GM12865 (cell line): ENCODE results near the gene MAP2K6.

Experiments used
- DNase-seq: peaks from one replicate; pipeline ENCODE4 v3.0.0; 2010; ENCODE audit warnings: low read depth
- H3K4me3 ChIP-seq: 2 replicates; pipeline ENCODE4 v1.5.1; 2011; ENCODE audit warnings: mild to moderate bottlenecking, low read depth, low read length, control low read depth
- TF ChIP-seq, protein P1 (sequence below): IDR thresholded peaks from 2 replicates; pipeline ENCODE4 v1.5.1; 2011; ENCODE audit warnings: low read length, control low read depth, low read depth, inconsistent platforms; ENCODE audit not compliant: insufficient read depth; ENCODE audit errors: missing control alignments

MAP2K6 gene

DNA sequence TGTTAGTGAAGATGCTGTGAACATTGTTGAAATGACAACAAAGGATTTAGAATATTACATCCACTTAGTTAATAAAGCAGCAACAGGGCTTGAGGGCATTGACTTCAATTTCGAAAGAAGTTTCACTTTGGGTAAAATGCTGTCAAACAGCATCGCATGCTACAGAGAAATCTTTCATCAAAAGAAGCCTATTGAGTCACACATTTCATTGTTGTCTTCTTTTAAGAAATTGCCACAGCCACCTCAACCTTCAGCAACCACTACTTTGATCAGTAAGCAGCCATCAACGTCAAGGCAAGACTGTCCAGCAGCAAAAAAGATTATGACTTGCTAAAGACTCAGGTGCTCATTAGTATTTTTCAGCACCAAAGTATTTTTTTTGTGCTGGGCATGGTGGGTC is 13.2 kb upstream of the MAP2K6 start:
- no peak for DNase-seq
- TF ChIP-seq, protein P1, sequence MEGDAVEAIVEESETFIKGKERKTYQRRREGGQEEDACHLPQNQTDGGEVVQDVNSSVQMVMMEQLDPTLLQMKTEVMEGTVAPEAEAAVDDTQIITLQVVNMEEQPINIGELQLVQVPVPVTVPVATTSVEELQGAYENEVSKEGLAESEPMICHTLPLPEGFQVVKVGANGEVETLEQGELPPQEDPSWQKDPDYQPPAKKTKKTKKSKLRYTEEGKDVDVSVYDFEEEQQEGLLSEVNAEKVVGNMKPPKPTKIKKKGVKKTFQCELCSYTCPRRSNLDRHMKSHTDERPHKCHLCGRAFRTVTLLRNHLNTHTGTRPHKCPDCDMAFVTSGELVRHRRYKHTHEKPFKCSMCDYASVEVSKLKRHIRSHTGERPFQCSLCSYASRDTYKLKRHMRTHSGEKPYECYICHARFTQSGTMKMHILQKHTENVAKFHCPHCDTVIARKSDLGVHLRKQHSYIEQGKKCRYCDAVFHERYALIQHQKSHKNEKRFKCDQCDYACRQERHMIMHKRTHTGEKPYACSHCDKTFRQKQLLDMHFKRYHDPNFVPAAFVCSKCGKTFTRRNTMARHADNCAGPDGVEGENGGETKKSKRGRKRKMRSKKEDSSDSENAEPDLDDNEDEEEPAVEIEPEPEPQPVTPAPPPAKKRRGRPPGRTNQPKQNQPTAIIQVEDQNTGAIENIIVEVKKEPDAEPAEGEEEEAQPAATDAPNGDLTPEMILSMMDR = no peak

DNA sequence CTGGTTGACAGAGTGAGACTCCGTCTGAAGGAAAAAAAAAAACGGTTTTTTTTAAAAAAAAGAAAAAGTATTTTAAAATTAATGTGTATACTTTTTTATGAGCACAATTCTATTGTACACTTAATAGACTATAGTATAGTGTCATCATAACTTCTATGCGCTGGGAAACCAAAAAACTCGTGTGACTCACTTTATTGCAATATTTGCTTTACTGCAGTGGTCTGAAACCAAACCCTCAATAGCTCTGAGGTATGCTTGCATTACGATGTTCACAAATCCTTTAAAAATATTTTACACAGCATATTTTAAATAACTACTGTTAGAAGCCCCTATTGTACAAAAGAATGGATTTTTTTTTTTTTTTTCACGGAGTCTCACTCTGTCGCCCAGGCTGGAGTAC is 12.4 kb upstream of the MAP2K6 start:
- TF ChIP-seq, protein P1 = no peak
- no peak overlapping the region for H3K4me3 ChIP-seq
- DNase-seq = no peak

More for the DNA sequence above, 13.2 kb upstream of the MAP2K6 start:
- H3K4me3 ChIP-seq = no peak overlapping the region

DNA sequence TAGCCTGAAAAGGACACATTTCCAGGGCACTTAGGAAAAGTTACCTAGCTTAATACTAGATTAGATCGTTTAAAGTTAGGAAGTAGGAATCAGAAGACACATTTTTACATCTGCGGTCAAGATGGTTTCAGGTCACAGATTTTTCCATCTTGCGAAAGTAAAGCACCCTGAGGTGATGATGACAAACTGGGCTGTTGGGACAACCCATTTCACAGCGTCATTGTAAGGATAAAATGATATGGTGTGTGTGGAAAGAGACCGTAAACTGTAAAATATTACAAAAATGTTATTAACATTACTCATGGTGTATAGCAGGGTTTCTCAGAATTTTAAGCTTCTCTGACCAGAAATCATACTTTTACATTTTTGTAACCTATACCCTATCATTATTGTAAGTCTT is 10.1 kb upstream of the MAP2K6 start:
- TF ChIP-seq, protein P1 = no peak
- DNase-seq = no peak
- no peak overlapping the region for H3K4me3 ChIP-seq

DNA sequence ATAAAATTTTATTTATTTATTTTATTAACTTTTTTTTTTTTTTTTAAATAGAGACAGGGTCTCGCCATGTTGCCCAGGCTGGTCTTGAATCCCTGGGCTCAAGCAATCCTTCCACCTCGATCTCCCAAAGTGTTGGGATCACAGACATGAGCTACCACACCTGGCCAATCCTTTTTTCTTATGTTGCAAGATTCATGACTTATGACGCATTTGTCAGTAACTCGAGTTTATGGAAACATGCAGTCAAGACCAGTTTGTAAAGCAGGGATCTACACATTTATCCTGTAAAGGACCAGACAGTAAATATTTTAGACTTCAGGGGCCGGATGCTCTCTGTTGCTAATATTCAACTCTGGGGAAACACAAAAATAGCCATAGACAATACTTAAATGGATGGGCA is 9.4 kb upstream of the MAP2K6 start:
- TF ChIP-seq, protein P1 = no peak
- no peak for DNase-seq
- no peak overlapping the region for H3K4me3 ChIP-seq

DNA sequence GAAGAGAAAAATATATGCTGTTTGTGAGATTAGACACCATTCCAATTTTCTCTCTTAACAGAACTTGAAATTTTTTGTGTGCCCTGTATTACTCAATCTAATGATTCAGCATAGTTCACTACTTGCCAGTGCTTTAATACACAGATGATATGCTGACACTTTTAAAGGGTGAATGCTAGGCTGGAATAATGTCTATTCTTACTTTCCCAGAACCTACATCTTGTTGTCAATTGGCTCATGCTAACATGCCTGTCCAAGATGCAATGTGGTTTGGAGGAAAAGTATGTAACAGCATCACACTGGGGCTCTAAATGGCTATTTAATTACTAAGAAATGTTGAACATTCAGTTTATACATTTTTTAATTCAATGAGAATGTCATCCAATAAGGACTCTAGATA is 7.6 kb upstream of the MAP2K6 start:
- no peak overlapping the region for H3K4me3 ChIP-seq
- no peak for DNase-seq
- TF ChIP-seq, protein P1 = no peak

DNA sequence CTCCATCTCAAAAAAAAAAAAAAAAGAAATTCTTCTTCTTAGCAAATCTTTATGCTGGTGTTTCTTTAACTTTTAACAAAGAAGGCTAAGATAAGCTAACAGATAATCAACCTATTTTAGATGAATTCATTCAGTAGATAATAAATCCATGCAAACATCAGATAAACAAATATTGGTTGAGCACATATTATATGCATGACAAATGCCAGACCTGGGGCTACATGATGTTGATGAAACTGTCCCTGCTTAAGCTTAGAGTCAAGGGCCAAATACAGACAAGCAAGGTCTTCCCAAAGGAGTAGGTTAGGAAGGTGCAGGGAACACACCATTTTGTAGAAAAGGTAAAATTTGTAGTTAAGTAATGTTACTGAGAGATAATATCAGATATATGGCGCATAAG is 6.7 kb upstream of the MAP2K6 start:
- TF ChIP-seq, protein P1 = no peak
- H3K4me3 ChIP-seq = no peak overlapping the region
- DNase-seq = no peak

DNA sequence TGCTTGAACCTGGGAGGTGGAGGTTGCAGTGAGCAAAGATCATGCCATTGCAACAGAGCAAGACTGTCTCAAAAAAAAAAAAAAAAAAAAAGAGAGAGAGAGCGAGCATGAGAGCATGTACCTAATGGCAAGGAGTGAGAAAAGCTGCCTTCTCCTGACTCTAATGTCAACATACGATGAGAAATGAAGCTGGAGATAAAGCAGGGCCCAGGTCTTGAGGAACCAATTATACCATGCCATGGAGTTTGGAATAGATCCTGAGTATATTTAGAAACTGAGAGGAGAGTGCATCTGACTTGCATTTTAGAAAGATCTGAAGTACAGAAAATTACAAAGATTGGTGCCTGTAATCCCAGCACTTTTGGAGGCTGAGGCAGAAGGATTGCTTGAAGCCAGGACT is 3.8 kb upstream of the MAP2K6 start:
- no peak overlapping the region for H3K4me3 ChIP-seq
- TF ChIP-seq, protein P1 = no peak
- no peak for DNase-seq
